ENCODE measurements around the gene GLYR1.

GLYR1 gene

GRCh38 chr16:4765511-4766474, 81.3 kb downstream of the GLYR1 start:
- no peak for DNase-seq (ENCODE audit: low spot score)

GRCh38 chr16:4763791-4764190, 83.3 kb downstream of the GLYR1 start:
- DNase-seq (ENCODE audit: low spot score), result no peak

- DNase-seq (ENCODE audit: low spot score), result no peak
Observed at GRCh38 chr16:4762205-4762604, 84.9 kb downstream of the GLYR1 start.

GRCh38 chr16:4760221-4760910, 86.7 kb downstream of the GLYR1 start:
- no peak for DNase-seq (ENCODE audit: low spot score)

GRCh38 chr16:4755687-4756086, 91.4 kb downstream of the GLYR1 start:
- no peak for DNase-seq (ENCODE audit: low spot score)

- no peak for DNase-seq (ENCODE audit: low spot score)
Observed at GRCh38 chr16:4754865-4755264, 92.2 kb downstream of the GLYR1 start.

- no peak for DNase-seq (ENCODE audit: low spot score)
Observed at GRCh38 chr16:4753227-4753626, 93.9 kb downstream of the GLYR1 start.
